GM18870 (cell line): Measurements from ENCODE around the gene EEF1AKMT3.
"Not testable (repeated sequence)": the region's sequence is repeated elsewhere in the genome, so short reads cannot be mapped to it uniquely, and the experiment has no call there.

ENCODE experiments used
- ATAC-seq: cut with Tn5 transposase; IDR thresholded peaks from one replicate; pipeline ENCODE4 v1.9.1; 2021; ENCODE audit warnings: moderate library complexity; ENCODE audit not compliant: unreplicated experiment

The EEF1AKMT3 gene

DNA sequence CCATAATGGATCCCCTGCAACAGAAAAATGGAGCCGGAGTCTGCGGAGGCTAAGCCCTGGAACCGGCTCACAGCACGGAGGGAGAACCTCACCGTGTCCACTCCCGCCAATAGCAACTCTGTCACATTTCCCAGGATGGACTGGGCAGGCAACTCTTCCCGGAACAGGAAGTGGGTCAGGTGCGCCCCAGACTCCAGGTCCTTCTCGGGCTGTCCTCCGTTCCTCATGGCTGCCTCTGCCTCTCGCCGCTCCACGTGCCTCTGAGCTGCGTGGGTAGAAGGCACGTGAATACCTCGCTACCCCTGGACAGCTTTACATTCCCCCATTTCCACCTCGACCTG is 7.8 kb upstream of the EEF1AKMT3 start:
- ATAC-seq, result no peak

DNA sequence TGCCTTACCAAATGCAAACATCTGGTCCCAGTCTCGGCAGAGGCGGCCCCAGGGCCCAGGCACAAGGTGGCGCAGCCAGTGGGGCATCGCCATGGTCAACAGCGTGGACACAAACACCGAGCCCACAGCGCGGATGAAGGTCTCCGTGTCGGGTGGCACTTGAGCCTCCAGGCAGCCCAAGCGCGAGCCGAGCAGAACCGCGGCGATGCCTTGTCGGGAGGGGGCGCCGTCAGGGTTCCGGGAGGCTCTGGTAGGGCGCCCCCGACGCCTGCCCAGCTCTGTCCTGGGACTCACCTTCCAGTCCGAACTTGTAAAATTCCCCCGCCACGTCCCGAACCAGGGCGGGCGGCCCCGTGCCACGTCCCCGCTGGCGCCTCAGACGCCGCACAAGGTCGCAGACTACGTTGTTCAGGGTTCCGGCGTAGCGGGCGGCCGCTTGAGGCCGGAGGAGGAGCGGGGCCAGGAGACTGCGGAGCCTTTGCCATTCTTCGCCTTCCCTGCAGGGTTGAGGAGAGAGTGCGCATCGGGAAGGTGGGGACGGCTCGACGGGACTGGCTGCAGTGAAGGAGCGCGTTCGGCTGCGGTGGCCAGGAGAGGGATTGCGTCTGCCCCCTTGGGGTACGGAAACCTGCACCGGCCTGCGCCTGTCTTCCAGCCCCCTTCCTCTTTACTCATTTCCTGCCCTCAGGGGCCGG is 7.3 kb upstream of the EEF1AKMT3 start:
- no peak for ATAC-seq

DNA sequence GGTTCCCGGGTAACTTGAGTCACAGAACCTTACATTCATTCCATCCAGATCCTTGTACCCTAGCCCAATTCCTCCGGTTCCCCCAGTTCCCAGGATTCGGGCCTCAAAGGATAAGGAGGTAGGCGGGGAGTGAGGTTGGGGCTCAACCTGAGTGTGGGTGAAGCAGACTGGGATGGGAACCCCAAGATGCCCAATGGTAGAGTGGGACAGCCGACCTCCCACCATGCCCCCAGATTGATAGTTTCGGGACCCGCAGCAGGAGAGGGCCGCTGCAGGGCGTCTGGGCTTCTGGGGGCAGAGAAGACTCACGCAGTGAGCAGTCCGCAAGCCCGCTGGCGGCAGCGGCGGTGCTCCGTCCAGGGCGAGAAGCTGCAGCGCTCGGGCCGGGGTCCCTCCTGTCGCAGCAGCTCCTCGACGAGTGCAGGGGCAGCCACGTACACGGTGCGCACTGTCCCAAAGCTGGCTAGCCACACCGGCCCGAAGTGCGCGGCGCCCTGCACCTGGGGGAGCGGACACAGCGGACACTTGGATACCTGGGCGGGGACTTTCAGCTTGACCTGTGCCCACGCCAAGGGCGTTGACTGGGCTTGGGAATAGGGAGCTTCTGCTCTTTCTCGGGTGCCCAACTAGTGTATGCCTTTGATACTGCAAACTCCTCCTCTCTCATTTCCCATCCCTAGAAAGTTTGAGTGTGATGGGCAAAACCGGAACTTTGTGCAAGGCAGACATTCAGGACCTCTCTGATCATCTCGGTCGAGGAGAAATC is 6.5 kb upstream of the EEF1AKMT3 start:
- no peak for ATAC-seq

GRCh38 chr12:57766464-57767304 is 5.7 kb upstream of the EEF1AKMT3 start, which contains the start of gene CYP27B1:
Gene CYP27B1 (minus strand): TSS chr12:57767078. CDS start chr12:57767041, 37 bp downstream.
- no peak for ATAC-seq

- no peak for ATAC-seq
Observed at GRCh38 chr12:57767305-57767698, 5.1 kb upstream of the EEF1AKMT3 start.

GRCh38 chr12:57767876-57768275 is 4.5 kb upstream of the EEF1AKMT3 start:
- no peak for ATAC-seq

DNA sequence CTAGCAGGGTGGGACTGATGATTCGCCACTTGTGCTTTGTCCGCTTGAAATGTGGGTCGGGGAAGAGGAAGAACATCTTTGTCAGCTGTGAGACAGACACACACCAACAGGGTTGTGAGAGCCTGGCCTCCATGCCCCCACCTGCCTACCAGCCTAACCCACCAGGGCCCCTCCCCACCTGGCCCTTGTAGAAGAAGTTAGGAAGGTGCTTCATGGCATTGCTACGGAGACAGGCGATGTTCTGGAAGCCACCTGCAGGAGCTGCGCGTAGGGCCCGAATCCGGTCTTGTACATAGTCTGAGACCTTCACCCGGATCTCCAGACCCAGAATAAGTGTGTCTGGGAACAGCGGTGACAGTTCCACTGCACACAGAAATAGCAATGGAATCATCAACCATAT is 2.8 kb upstream of the EEF1AKMT3 start:
- ATAC-seq, result no peak

- no peak for ATAC-seq
Observed at GRCh38 chr12:57770734-57771133, 1.7 kb upstream of the EEF1AKMT3 start.

DNA sequence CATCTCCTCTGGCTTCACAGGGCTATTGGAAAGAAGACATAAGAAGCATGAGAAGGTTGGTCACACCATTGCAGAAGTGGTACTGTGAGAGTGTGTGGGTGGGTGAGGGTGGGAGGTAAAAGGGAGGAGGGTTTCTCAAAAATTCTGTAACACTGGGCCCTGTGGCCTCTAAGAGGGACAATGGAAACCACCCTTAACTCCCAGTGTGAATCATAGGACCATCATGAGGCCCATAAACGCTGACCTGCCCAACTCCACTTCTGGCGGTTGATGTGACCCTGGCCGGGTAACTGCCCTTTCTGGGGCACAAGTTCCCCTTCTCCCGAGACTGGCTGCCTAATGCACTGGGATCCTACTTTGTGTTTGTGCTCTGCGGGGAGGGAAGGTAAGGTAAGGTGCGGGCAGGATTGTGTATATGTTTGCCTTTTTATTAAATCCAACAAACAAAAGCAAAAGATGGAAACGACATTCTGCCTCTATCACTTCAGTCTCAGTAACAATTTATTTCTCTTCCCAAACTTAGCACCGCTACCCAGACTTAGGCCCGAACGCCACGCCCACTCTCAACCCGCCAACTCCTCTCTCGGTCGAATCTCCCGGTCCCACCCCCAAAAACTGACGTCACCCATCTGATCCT is 1.1 kb upstream of the EEF1AKMT3 start:
- peak; percentile 75 for ATAC-seq

- peak; percentile 71 for ATAC-seq
Observed at GRCh38 chr12:57771873-57772428, 463 bp upstream of the EEF1AKMT3 start, which contains the start of gene METTL1. Gene METTL1 (minus strand): TSS chr12:57772105. CDS start chr12:57772083, 22 bp downstream.

- ATAC-seq, result not testable (repeated sequence)
Observed at GRCh38 chr12:57774634-57775033, 2.2 kb downstream of the EEF1AKMT3 start.

DNA sequence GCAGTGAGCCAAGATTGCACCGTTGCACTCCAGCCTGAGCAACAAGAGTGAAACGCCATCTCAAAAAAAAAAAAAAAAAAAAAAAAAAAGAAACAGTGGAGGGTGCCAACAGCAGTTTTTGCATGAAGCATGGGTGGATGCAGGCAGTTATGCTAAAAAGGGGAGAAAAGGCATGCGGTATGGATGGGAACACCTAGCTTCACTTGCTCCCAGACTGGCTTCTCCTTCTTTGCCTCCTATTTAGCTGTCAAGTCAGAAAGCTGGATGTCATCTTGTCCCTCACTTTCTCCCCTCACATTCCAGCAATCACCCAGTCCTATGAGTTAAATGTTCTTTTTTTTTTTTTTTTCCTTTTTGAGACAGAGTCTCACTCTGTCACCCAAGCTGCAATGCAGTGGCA is 2.6 kb downstream of the EEF1AKMT3 start:
- ATAC-seq, result no peak

DNA sequence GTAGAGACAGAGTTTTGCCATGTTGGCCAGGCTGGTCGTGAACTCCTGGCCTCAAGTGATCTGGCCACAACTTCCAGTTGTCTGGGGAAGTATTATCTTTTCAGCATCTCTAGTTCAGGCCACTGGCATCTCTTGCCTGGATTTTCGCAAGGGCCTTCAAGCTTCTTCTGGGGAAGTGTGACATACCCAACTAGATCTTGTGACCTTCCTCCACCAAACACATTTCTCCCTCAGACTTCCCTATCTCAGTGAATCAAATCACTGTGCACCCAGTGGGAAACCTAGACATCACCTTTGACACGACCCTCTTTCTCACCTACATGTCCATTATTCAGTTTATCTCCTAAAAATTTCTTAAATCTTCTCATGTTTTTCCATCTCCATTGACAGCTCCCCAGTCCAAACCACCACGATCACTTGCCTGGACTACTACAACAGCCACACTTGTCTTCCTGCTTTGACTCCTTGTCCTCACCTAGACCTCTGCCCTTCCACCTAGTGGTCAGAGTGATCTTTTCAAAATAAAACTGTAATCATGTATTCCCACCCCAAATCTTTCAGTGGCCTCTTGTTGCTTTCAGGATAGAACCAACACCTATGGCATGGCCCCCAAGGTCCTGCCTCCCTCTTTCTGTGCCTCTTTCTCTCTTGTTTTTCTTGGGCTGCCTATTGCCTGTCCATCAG is 3.3 kb downstream of the EEF1AKMT3 start:
- ATAC-seq, result no peak

GRCh38 chr12:57776247-57776587 is 3.8 kb downstream of the EEF1AKMT3 start:
- no peak for ATAC-seq

DNA sequence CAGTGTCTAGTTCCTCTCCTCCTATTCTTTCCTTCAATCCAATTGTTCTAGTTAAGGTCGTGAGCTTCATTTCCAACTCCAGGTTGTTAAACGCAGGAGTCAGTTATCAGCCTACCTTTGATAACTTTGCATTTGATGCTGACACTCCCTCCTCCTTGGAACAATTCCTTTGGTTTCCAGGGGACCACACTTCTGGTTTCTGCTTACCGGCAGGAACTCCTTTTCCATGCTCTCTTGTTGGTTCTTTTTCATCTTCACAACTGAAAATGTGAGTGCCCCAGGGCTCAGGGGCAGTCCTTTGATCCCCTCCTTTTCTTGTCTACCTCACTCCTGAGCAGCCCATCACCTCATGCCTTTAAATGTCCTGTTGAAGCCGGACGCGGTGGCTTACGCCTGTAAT is 5.0 kb downstream of the EEF1AKMT3 start:
- no peak for ATAC-seq

- no peak for ATAC-seq
Observed at GRCh38 chr12:57777911-57778310, 5.5 kb downstream of the EEF1AKMT3 start.

GRCh38 chr12:57779736-57780135 is 7.3 kb downstream of the EEF1AKMT3 start:
- ATAC-seq, result no peak

GRCh38 chr12:57780284-57780897 is 8.0 kb downstream of the EEF1AKMT3 start:
- ATAC-seq, result no peak

DNA sequence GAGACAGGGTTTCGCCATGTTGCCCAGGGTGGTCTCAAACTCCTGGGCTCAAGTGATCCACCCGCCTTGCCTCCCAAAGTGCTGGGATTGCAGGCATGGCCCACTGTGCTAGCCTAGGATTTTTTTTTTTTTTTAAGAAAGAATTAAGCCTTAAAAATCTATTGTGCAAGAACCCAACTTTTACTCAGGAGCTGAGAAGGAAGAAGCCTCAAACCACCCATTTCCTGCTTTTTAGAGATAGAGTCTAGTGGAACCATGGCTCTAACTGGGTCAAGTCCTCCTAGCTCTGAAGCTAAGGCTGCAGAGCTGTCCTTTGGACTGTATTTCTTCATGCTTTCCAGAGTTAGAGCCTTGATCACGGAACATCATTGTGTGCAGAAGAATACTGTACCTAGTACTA is 8.8 kb downstream of the EEF1AKMT3 start:
- no peak for ATAC-seq

GRCh38 chr12:57781801-57782200 is 9.4 kb downstream of the EEF1AKMT3 start:
- ATAC-seq, result no peak
